ENCODE results near the gene P4HA2. TPM values are rescaled to one million over a fixed set of nuclear protein-coding genes. Genes with fewer than 3 reads are reported as not detected.

P4HA2 gene
- total RNA-seq, 1 experiment from 2014 or later = 51.8 TPM

GRCh38 chr5:132245593-132245992 is 17.9 kb upstream of the P4HA2 start:
- intact Hi-C loops (cut with micrococcal nuclease; ENCODE audit: unreplicated experiment) = no loop called here
- no peak overlapping the region for H3K27ac Mint-ChIP-seq (ENCODE audit: unreplicated experiment)
- H3K9me3 Mint-ChIP-seq (ENCODE audit: low read depth, unreplicated experiment) = peaks cover 10% of the 10 kb centered on the region
- H3K4me1 Mint-ChIP-seq (ENCODE audit: low read depth, unreplicated experiment) = no peaks in the 10 kb centered on the region
- DNase-seq = no peak
- H3K36me3 Mint-ChIP-seq (ENCODE audit: insufficient read depth, unreplicated experiment) = no peaks in the 10 kb centered on the region
- no TSS peak for BruUV-seq (replicated peaks)
- CTCF ChIA-PET = interaction anchor here (0.6 kb wide), 1 partner anchor 30 kb away, joined by 4 read pairs; no protein-coding TSS in a partner anchor
- no peak overlapping the region for H3K4me3 Mint-ChIP-seq (ENCODE audit: low read depth, unreplicated experiment)
- TF ChIP-seq CTCF (IDR thresholded peaks at IDR 0.05; ENCODE audit: unreplicated experiment) = no peak
- no peaks in the 10 kb centered on the region for H3K27me3 Mint-ChIP-seq (ENCODE audit: unreplicated experiment)

- Mint-ChIP-seq H3K4me1 (ENCODE audit: low read depth, unreplicated experiment) (no peaks in the 10 kb centered on the region), H3K4me3 (ENCODE audit: low read depth, unreplicated experiment) (no peak overlapping the region), H3K27ac (ENCODE audit: unreplicated experiment) (no peak overlapping the region)
Observed at GRCh38 chr5:132243366-132243977, 15.8 kb upstream of the P4HA2 start.

GRCh38 chr5:132239776-132240175 is 12.1 kb upstream of the P4HA2 start:
- Mint-ChIP-seq H3K27ac (ENCODE audit: unreplicated experiment) (no peak overlapping the region), H3K36me3 (ENCODE audit: insufficient read depth, unreplicated experiment) (no peaks in the 10 kb centered on the region), H3K27me3 (ENCODE audit: unreplicated experiment) (no peaks in the 10 kb centered on the region), H3K9me3 (ENCODE audit: low read depth, unreplicated experiment) (peaks cover 6% of the 10 kb centered on the region), H3K4me3 (ENCODE audit: low read depth, unreplicated experiment) (no peak overlapping the region), H3K4me1 (ENCODE audit: low read depth, unreplicated experiment) (no peaks in the 10 kb centered on the region)
- no peak for DNase-seq
- CTCF ChIA-PET = interaction anchor here (3.8 kb wide), 1 partner anchor 20 kb away, joined by 21 read pairs; no protein-coding TSS in a partner anchor
- BruUV-seq (replicated peaks) = no TSS peak
- no peak for TF ChIP-seq CTCF (IDR thresholded peaks at IDR 0.05; ENCODE audit: unreplicated experiment)
- intact Hi-C loops (cut with micrococcal nuclease; ENCODE audit: unreplicated experiment) = loop anchor here (5.0 kb wide), 1 partner anchor 133 kb away; no protein-coding TSS in a partner anchor

More at GRCh38 chr5:132243366-132243977, 15.8 kb upstream of the P4HA2 start:
- BruUV-seq (replicated peaks) = no TSS peak
- CTCF ChIA-PET = interaction anchor here (0.6 to 1.6 kb wide), 4 partner anchors 11 to 570 kb away, joined by 3 to 4 read pairs (median 4); no protein-coding TSS in a partner anchor
- intact Hi-C loops (cut with micrococcal nuclease; ENCODE audit: unreplicated experiment) = no loop called here
- Mint-ChIP-seq H3K36me3 (ENCODE audit: insufficient read depth, unreplicated experiment) (no peaks in the 10 kb centered on the region), H3K27me3 (ENCODE audit: unreplicated experiment) (no peaks in the 10 kb centered on the region), H3K9me3 (ENCODE audit: low read depth, unreplicated experiment) (peaks cover 10% of the 10 kb centered on the region)
- DNase-seq = no peak
- no peak for TF ChIP-seq CTCF (IDR thresholded peaks at IDR 0.05; ENCODE audit: unreplicated experiment)

GRCh38 chr5:132238901-132239500 is 11.3 kb upstream of the P4HA2 start:
- no peaks in the 10 kb centered on the region for H3K27me3 Mint-ChIP-seq (ENCODE audit: unreplicated experiment)
- intact Hi-C loops (cut with micrococcal nuclease; ENCODE audit: unreplicated experiment) = loop anchor here (1.0 to 5.0 kb wide), 2 partner anchors 44 to 133 kb away; no protein-coding TSS in a partner anchor
- no peaks in the 10 kb centered on the region for H3K4me1 Mint-ChIP-seq (ENCODE audit: low read depth, unreplicated experiment)
- CTCF ChIA-PET = interaction anchor here (1.0 to 3.8 kb wide), 8 partner anchors 9 to 130 kb away, joined by 4 to 26 read pairs (median 7); partner anchors contain the start of genes P4HA2, SLC22A4 and SLC22A5
- no peak for TF ChIP-seq CTCF (IDR thresholded peaks at IDR 0.05; ENCODE audit: unreplicated experiment)
- BruUV-seq (replicated peaks) = no TSS peak
- H3K4me3 Mint-ChIP-seq (ENCODE audit: low read depth, unreplicated experiment) = no peak overlapping the region
- H3K36me3 Mint-ChIP-seq (ENCODE audit: insufficient read depth, unreplicated experiment) = no peaks in the 10 kb centered on the region
- H3K27ac Mint-ChIP-seq (ENCODE audit: unreplicated experiment) = no peak overlapping the region
- DNase-seq = no peak
- peaks cover 3% of the 10 kb centered on the region for H3K9me3 Mint-ChIP-seq (ENCODE audit: low read depth, unreplicated experiment)

Measured in Calu3 (cell line).